NCI-H69 (cell line): ENCODE measurements around the gene KLHL28.

Experiments
- DNase-seq: peaks from one replicate; lab custom pipeline; 2025; lab: John Stamatoyannopoulos, UW

KLHL28 gene

DNA sequence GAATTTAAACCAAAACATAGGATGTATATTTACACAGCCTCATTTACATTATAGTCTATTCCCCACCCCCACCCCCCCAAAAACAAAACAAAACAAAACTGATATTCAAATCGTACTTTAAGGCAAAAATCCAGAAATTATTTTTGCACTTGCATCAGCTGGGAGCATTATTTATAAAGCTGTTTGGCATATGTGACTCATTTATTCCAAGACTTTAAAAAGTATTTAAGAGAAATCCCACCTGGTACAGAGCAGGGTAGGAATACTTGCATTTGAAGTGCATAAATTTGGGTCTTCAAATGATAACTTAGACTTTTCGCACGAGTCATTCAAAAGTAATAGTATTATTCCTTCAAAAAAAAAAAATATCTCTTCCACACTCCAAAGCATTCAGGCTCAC lies 1.1 kb downstream of the KLHL28 start:
- no peak for DNase-seq

GRCh38 chr14:44960146-44960545 lies 1.6 kb downstream of the KLHL28 start:
- DNase-seq: peak; percentile 45

DNA sequence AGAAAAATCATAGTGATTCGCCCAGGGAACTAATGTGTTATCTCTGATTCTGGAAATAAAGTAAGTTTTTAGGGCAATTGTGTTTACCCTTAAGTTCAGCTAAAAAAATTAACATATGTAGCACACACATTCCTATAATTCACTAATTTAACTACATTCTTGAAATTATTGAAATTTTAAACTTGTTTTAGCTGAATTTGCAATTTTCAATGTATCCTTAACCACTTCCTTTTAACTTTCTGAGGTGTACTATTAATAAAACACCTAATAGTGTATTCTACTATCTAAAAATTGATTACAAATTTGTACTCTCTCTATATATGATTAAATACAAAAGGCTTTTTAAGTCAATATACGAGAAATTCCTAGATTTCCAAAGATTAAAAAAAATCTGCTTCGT lies 2.2 kb downstream of the KLHL28 start:
- no peak for DNase-seq

GRCh38 chr14:44956866-44957265 lies 4.9 kb downstream of the KLHL28 start:
- DNase-seq: no peak

DNA sequence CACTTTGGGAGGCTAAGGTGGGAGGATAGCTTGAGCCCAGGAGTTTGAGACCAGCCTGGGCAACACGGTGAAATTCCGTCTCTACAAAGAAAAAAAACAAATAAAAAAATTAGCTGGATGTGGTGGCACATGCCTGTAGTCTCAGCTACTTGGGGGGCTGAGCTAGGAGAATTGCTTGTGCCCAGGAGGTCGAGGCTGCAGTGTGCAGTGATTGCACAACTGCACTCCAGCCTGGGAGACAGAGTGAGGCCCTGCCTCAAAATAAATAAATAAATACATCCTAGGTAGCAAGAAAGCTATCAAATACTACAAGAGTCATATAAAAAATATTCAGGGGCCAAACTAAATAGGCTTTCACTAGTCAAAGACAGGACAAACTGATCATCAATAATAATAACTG lies 6.2 kb downstream of the KLHL28 start:
- no peak for DNase-seq

- no peak for DNase-seq
Observed at GRCh38 chr14:44954750-44955149, 7.0 kb downstream of the KLHL28 start.

DNA sequence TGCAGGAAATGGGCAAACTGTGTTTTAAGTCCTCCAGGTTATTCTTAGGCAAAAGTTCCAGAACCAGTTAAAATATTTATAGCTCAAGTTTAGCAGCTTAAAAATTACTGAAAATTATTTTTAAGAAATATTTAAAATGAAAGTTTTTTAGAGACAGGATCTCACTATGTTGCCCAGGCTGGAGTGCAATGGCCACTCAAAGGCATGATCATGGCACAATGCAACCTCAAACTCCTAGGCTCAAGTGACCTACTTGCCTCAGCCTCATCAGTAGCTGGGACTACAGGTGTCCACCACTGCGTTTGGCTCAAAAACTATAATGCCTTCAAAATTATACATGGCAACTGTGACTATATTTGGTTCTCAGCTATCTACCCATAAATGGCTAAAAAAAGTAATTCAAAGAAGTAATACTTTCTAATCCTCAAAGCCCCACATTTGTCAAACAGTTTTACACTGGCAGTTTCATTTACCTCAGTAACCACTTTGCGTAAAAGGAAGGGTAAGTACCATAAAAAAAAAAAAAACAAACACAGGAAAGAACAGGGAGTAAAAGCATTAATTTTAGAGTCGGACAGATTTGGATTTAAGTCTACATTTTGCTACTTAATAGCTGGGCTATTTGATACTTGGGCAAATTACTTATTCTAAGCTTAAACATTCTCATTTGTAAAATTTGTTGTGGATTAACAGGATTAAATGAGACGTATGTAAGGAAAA lies 9.2 kb downstream of the KLHL28 start:
- no peak for DNase-seq

GRCh38 chr14:44951051-44951450 lies 10.7 kb downstream of the KLHL28 start:
- DNase-seq: no peak

- DNase-seq: no peak
Observed at GRCh38 chr14:44945264-44945663, 16.5 kb downstream of the KLHL28 start.

GRCh38 chr14:44944107-44944506 lies 17.6 kb downstream of the KLHL28 start:
- no peak for DNase-seq

DNA sequence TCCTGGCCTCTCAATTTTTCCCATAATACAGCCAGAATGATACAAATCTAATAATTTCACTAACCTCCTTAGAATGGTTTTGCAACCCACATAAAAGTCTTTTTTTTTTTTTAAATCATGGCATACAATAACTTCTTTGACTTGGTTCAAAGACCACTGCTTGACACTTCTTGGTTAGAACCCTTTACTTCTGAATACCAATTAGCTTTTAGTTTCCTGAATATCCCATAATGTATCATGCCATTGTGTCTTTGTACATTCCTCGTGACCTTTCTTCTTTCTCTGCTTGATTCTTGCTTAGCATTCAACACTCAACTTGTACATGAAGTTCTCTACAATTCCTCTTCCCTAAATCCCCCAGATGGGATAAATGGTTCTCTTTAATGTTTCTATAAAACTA lies 19.3 kb downstream of the KLHL28 start:
- no peak for DNase-seq

DNA sequence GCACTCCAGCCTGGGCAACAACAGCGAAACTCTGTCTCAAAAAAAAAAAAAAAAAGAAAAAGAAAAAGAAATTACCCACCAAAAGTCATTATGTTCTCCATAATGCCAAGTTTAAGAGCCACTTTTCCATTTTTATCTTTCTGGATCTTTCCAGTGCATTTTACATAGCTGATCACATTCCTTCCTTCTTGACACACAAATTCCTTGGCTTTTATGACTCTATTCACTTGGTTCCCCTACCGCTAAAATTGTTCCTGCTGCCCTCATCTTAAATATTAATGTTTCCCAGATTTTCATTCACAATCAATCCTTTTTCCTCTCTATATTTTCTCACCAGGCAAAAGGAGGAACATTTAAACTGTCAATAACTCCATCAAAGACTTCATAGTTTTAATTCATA lies 20.2 kb downstream of the KLHL28 start:
- DNase-seq: no peak

GRCh38 chr14:44940944-44941343 lies 20.8 kb downstream of the KLHL28 start:
- DNase-seq: no peak

GRCh38 chr14:44940211-44940610 lies 21.5 kb downstream of the KLHL28 start:
- no peak for DNase-seq

DNA sequence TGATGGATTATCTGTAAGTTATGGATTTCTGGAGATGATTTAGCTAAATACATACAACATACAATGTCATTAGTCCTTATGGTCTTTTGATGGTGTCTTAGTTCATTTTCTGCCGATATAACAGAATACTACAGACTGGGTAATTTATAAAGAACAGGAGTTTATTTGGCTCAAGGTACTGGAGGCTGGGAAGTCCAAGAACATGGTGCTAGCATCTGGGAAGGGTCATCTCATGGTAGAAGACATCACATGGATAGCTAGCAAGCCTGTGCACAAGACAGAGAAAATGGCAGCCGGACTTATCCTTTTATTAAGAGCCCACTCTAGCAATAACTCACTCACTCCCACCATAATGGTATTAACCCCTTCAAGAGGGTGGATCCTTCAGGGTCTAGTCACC lies 24.2 kb downstream of the KLHL28 start:
- DNase-seq: no peak

DNA sequence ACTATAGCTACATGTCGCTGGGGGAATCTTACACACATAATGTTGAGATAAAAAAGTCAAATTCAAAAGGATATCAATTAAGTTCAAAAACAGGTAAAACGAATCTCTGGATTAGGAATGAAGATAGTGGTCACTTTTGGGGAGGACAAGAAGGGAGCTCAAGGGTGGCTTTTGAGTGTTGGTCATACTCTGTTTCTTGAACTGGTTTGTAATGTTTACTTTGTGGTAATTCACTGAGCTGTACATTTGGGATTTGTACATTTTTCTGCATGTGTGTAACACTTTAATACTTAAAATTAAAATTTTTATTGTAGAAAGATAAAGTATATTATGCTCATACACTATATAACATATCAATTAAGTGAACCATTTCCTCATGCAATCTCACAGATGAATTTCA lies 26.6 kb downstream of the KLHL28 start:
- DNase-seq: no peak

DNA sequence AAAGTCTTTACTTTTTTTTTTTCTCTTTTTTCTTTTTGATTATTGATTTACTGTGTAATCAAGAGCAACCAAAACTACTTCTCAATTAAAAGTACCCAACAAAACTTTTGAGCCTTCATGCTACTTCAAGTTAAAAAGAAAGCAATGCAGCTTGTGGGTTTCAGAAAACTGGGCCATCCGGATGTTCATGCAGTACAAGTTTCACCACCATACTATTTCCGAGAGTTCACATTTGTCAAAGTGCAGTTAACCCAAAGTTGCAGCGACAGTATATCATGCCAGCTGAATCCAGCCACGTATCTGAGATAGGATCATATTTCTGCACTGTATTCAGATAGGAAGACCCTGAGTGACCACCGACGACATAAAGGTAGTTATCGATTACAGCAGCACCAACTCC lies 33.0 kb downstream of the KLHL28 start:
- DNase-seq: no peak

DNA sequence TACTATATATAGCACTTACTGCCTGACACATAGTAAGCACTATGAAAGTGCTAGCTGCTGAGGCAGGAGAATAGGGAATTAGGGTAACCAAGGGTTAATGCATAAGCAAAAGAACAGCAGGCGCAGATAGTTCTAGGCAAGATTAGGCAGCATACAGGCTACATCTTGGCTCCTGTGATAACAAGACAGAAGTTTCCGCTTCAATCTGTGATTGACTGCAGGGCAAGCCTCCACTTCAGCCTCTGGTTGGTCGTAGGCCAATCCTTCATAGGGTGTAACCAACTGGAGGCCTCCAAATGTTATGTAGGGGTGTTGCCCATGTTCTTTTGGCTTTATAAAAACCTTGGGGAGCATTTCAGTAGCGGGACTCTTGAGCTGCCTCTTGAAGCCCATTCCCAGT lies 46.9 kb downstream of the KLHL28 start:
- peak; percentile 44 for DNase-seq

DNA sequence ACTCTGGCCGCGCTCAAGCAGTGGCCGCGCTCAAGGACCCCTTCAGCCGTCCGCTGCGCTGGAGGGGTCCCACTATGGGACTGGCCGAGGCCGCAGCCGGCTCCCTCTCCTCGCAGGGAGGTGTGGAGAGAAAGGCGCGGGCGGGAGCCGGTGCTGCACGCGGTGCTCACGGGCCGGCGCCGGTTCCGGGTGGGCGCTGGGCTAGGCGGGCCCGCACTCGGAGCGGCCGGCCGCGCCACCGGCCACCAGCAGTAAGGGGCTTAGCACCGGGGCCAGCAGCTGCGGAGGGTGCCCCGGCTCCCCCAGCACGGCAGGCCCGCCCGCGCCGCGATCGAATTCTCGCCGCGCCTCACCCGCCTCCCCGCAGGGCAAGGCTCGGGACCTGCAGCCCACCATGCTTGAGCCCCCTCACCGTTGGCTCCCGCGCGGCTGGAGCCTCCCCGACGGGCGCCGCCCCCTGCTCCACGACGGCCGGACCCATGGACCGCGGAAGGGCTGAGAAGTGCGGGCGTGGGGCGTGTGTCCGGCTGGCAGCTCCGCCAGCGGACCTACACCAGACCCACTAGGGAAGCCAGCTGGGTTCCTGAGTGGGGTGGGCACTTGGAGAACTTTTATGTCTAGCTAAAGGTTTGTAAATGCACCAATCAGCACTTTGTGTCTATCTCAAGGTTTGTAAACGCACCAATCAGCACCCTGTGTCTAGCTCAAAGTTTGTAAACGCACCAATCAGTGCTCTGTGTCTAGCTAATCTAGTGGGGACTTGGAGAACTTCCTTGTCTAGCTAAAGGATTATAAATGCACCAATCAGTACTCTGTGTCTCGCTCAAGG lies 49.5 kb downstream of the KLHL28 start:
- DNase-seq: peak; percentile 75

DNA sequence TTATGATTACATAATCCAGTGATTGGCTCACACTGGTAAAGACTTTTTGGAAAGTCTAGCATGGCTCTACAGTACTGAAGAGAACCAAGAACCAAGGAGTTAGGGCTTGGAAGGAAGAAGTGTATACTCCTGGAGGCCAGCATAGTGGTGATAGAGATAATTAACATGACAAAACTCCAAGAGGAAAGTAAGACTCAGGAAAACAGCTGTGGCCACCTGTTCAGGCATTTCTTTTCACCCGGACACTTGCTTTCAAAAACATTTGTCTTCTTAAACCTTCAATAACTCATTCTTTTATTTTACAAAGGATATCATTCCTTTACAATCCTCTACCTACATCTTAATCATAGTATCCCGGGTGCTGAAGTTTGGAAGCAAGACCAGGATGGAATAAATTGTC lies 50.9 kb downstream of the KLHL28 start:
- DNase-seq: no peak

DNA sequence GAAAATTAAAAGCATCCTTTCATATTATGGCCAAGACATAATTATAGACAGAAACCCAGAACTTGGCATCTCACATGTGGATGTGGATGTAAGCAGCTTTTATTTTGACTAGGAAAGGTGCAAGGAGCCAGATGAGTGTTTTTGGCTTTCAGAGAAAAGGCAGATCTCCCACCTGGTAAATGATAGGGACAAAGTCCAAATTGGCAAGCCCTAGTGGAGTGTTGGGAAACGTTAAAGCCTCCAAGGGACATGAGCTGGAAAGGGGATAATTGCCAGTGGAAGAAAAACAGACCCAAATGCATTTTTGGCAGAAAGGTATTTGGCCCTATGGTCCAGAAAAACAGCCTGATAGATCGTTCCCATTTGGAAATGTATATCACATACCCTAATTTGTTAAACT lies 60.1 kb downstream of the KLHL28 start:
- peak; percentile 41 for DNase-seq

DNA sequence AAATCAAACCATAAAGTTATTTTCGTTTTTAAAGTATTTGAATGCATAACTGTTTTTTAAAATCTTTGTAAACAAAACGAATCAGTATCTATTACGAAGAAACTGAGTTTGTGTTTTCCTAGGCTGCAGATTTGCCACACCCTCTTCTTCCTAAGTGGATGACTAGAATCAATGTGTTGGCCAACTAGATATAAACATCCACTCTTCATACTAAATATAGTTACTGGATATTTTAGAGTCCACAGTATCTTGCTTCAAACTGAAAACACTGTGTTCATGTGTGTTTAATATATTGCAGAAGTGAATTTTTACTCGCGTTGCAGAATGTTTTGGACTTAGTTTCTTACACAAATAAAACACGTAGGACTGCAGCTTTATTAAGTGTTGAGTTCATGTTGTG lies 63.2 kb downstream of the KLHL28 start:
- no peak for DNase-seq

- DNase-seq: no peak
Observed at GRCh38 chr14:44897845-44898151, 63.9 kb downstream of the KLHL28 start.
